Esophagus squamous epithelium (tissue), 4 donors: ENCODE data around the gene MOK.

Experiments
- POLR2A ChIP-seq, 4 donors: fragments of 450-650 bp; IDR thresholded peaks; one replicate each; pipeline ENCODE4 v1.6.1; 2017; ENCODE audit warnings: antibody characterized with exemption in 4 of 4, mild to moderate bottlenecking in 4 of 4, moderate library complexity in 3 of 4
- TF ChIP-seq, protein P1 (sequence below), 6 experiments: fragments of 450-650 bp in 4 of 6; fragments of 200-600 bp in 2 of 6; sonication (generic) in 2 of 6; IDR thresholded peaks; one replicate each; pipeline ENCODE4 v1.5.1; 2016 to 2019; ENCODE audit warnings: antibody characterized with exemption in 6 of 6, mild to moderate bottlenecking in 4 of 6, moderate library complexity in 4 of 6

DNA sequence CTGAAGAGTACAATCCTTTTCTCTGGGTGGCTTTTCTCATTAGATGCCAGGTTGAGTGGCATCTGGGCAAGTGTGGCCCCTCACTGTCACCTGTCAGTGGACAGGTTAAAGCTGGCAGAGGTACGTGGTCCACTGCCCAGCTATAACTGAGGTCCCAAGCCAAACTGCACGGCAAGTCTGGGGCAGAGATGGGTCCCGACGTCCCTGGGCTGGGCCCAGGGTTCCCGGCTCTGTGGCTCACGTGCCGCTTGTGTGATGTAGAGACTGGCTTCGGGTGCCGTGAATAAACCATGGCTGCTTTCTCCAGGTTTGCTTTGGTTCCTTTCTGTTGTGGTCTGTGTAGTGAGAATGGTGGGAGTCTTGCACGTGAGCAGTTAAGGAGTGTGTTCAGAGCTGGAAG is 87.6 kb downstream of the MOK start:
- TF ChIP-seq, protein P1, sequence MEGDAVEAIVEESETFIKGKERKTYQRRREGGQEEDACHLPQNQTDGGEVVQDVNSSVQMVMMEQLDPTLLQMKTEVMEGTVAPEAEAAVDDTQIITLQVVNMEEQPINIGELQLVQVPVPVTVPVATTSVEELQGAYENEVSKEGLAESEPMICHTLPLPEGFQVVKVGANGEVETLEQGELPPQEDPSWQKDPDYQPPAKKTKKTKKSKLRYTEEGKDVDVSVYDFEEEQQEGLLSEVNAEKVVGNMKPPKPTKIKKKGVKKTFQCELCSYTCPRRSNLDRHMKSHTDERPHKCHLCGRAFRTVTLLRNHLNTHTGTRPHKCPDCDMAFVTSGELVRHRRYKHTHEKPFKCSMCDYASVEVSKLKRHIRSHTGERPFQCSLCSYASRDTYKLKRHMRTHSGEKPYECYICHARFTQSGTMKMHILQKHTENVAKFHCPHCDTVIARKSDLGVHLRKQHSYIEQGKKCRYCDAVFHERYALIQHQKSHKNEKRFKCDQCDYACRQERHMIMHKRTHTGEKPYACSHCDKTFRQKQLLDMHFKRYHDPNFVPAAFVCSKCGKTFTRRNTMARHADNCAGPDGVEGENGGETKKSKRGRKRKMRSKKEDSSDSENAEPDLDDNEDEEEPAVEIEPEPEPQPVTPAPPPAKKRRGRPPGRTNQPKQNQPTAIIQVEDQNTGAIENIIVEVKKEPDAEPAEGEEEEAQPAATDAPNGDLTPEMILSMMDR (IDR thresholded peaks at IDR 0.05), result no peak
- TF ChIP-seq POLR2A (IDR thresholded peaks at IDR 0.05), result no peak
